HG03103 (cell line): Measurements from ENCODE around the gene DMPK.
"Not testable (repeated sequence)": the region's sequence is repeated elsewhere in the genome, so short reads cannot be mapped to it uniquely, and the experiment has no call there.

ENCODE experiments used
- ATAC-seq: cut with Tn5 transposase; IDR thresholded peaks from one replicate; pipeline ENCODE4 v1.9.1; 2021; ENCODE audit warnings: low read depth; ENCODE audit not compliant: unreplicated experiment

The DMPK gene

DNA sequence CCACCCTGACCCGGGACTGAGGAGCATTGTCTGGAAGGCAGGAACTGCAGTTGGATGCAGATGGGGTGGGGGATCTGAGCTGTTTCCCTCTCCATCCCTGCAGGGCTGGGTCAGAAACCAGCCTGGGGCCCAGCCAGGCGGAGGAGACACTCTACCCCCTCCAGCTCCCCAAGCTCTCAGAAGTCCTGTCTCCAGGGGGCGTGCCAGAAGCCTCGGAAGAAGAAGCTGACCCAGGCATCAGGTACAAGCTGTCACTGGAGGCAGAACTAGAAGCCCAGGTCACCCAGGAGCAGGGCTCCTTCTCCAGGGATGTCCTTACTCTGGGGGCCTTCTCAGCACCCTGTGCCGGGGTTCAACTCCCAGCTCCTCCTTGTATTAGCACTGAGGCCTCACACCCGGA, 28.7 kb downstream of the DMPK start:
- ATAC-seq, result no peak

DNA sequence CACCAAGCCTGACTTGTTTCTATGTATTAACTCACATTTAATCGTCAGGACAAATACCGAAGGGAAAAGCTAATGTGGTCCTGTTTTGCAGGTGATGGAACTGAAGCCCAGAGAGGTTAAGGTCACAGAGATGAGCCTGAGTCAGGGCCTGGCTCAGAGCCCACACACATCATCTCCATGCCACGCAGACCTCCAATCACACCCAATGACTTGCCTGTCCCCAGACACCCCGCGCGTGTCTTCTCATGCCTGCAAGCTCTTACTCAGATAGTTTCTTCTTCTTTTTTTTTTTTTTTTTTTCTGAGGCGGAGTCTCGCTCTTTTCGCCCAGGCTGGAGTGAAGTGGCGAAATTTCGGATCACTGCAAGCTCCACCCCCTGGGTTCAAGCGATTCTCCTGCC, 29.7 kb downstream of the DMPK start:
- ATAC-seq, result no peak

DNA sequence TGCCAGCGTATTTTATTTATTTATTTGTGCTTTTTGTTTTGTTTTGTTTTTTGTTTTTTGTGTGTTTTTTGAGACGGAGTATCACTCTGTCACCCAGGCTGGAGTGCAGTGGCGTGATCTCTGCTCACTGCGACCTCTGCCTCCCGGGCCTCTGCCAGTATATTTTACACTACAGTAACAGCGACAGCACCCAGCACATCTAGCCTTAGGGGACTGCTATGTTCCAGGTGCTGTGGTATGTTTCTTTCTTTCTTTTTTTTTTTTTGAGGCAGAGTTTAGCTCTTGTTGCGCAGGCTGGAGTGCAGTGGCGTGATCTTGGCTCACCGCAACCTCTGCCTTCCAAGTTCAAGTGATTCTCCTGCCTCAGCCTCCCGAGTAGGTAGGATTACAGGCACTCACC, 30.8 kb downstream of the DMPK start:
- ATAC-seq, result not testable (repeated sequence)

DNA sequence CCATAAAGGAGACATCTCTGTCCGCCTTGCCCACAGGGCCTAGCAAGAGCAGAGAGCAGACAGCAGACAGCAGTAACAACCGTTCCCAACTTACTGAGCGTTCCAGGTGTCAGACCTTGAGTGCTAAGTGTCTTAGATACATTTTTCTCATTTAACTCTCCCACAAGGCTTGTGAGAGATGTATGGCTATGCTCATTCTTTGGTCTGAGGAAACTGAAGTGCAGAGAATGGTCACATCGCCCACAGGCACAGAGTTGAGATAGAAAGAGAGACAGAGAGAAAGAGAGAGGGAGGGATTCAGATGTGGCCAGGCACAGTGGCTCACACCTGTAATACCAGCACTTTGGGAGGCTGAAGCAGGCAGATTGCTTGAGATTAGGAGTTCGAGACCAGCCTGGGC, 34.8 kb downstream of the DMPK start:
- ATAC-seq, result no peak

DNA sequence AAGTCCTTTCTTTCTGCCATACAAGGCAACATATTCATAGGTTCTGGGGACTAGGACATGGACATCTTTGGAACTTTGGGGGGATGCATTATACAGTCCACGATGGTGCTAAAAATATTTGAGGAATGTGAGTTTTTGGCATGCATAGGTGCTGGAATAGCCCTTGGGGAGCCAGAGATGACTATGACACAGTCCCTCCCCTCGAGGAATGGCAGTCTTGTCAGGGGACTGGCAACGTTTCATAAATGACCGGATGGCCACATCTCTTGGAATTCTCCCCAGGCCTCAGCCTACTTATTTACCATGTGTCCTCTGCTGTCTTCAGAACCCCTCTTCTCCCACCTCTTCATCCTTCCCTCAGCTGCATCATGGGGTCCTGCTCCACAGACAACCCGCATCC, 35.4 kb downstream of the DMPK start:
- ATAC-seq, result no peak

DNA sequence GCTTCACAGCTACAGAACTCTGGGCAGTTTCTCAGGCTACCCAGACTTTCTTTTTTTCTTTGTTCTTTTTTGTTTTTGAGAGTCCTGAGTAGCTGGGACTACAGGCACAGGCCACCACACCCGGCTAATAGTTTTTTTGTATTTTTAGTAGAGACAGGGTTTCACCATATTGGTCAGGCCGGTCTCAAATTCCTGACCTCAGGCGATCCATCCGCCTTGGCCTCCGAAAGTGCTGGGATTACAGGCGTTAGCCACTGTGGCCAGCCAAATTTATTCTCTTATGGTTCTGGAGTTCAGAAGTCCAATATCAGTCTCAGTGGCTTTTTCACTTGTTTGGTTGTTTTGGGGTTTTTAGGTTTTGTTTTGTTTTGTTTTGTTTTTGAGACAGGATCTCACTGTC, 36.7 kb downstream of the DMPK start:
- no peak for ATAC-seq

DNA sequence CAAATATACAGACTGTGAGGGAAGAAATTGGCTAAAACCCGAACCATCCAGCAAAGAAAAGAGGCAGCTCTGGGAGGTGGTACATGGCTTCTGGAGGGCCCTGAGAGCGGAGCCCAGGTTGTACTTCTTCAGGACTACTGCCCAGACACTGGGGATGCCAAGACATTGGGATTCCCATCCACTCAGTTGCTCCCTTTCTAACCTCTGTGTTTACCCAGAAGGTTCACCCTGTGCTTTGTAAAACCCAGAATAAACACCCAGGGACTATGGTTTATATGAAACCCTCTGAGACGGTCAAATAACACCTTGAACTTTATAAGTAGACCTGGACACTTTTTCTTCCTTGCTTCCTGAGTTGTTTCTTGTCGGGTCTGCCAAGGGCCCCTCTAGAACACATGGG, 39.3 kb downstream of the DMPK start:
- no peak for ATAC-seq

DNA sequence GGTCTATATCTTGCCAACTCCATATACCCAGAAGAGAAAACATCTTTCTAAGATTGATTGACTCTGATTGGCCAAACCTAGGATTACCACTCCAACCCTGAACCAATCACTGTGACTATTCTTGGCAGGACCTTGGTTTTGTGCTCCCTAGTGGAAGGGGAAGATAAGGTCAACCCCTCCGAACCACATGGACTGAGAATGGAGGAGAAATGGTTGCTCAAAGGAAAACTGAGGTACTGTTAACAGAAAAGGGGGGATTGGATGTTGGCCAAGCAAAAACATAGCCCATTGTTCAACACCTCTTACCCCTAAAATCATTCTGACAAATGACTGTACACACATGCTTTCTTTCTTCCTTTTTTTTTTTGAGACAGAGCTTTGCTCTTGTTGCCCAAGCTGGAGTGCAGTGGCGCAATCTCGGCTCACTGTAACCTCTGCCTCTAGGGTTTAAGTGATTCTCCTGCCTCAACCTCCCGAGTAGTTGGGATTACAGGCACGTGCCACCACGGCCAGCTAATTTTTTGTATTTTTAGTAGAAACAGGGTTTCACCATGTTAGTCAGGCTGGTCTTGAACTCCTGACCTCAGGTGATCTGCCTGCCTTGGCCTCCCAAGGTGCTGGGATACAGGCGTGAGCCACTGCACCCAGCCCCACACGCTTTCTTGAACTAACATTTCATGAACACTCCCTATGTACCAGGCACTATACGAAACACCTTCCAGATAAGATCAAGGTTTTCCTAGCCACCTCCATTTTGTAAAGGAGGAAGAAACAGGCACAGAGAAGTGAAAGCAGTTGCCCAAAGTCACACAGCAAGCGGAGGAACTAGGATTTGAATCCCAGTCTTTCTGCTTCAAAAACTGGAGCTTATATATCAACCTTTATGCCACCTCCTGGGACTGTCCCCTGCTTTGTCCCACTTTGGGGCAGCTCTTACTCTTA, 42.5 kb downstream of the DMPK start:
- ATAC-seq, result no peak

DNA sequence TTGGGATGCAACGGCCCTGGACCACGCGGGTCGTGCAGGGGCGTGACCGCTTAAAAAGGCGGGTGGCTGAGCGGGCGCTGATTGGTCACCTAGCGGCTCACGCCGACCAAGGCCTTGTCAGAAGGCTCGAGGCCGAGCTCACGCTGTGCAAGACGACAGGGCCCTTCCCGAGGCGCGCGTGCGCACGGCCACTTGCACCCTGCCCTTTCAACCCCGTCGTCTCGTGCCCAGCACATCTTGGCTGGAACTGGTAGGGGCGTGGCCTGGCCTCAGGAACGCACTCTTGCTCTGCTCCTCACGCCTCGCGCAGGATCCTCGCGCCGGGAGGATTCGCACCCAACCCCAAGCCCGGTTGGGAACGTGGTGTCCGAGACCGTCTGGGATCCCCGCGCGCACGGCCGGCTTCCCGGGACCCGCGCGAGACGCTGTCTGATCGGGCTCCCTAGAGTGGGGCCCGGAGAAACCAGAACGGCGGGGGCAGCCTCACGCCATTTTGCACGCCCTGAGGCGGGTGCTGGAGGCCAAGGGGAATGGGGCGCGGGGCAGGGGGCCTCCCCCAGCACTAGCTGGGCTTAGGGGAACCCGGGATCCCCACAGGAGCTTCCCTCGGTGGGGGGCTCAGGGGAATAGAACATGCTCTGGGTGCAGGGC, 49.0 kb downstream of the DMPK start, which contains the start of gene MEIOSIN:
Gene MEIOSIN, plus strand, starts transcription at position 280 of the 651 bp plus-strand sequence. CDS start 1,938 bp downstream, outside the sequence.
- ATAC-seq, result no peak

DNA sequence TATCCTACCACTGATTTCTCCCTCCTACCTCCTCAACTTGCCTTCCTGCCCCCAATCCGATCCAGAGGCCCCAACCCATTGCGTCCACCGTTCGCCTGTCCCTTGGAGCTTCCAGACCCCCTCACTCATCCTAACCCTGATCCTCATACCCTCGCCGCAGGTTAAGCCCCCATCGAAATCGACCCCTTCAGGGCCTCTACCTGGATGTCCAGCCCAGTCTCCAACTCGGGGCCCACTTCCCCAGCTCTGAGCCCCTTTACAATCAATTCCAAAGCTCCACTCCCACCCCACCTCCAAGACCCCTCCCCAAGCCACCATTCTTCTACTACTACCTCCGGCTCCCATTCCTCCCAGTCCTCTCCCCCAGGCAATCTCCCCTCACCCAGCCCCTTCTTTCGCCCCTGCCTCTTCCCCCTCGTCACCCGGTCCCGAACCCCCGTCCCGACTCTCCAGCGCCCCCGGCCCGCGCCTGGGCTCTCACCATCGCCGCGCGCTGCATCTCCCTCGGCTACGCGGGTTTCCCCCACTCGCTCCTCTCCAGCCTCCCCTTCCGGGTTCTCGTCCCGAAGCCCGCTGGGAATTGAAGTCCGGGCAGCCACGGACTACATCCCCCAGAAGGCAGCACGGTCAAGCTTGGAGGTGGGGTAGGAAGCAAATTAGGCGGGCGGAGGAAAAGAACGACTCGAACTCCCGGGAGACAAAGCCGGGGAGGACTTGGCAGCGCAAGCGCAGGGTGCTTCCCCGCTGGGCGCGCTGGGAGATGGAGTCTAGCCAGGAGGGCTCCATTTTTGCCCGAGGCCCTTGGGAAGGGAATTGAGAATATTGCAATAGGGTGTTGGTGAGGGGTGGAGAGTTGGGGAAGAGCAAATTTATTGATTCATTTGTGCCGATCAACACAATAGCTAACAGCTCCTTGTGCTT, 51.7 kb downstream of the DMPK start, which contains the start of gene FBXO46:
Gene FBXO46, minus strand, starts transcription at position 529 of the 921 bp plus-strand sequence. CDS start 17,401 bp downstream, outside the sequence.
- ATAC-seq, result peak; percentile 88

DNA sequence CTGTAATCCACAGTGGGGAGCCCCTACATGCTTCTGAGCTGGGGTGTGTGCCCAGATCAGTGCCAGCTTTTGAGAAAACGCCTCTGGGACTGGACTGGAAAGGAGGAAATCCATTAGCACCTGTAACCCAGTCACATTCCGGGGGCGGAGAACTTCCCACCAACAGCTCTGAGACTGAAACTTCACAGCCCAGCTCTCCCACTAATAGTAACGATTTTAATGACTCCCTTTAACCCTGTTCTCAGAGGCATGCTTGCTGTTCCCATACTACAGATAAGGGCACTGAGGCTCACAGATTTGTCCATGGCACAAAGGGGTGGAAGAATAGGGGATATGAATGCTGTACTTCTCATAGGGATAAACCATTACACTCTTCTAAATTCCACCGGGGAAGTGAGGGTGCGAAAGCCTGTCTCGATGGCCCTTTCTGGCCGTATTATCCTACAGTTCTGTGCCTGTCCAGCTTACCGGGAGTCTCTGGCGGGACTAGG, 52.4 kb downstream of the DMPK start:
- no peak for ATAC-seq

DNA sequence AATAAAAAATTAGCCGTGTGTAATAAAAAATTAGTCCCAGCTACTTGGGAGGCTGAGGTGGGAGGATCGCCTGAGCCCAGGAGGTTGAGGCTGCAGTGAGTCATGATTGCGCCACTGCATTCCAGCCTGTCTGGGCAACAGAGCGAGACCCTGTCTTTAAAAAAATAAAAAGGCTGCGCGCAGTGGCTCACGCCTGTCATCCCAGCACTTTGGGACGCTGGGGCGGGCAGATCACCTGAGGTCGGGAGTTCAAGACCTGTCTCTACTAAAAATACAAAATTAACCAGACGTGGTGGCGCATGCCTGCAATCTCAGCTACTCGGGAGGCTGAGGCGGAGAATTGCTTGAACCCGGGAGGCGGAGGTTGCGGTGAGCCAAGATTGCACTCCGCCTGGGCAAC, 53.6 kb downstream of the DMPK start:
- ATAC-seq, result not testable (repeated sequence)

DNA sequence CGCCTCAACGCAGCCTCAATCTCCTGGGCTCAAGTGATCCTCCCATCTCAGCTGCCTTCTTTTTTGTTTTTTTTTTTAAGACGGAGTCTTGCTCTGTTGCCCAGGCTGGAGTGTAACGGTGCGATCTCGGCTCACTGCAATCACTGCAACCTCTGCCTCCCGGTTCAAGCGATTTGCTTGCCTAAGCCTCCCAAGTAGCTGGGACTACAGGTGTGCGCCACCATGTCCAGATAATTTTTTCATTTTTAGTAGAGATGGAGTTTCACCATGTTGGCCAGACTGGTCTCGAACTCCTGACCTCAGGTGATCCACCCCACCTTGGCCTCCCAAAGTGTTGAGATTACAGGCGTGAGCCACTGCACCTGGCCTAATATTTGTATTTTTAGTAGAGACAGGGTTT, 62.2 kb downstream of the DMPK start:
- not testable (repeated sequence) for ATAC-seq
